Muscle of leg (tissue), 16 donors: ENCODE data around the gene COA4. TPM values are rescaled to one million over a fixed set of nuclear protein-coding genes. Genes with fewer than 3 reads are reported as not detected.

Experiments
- DNase-seq: peaks from one replicate; pipeline ENCODE4 v3.0.0; 2013
- H3K27ac ChIP-seq: one replicate; pipeline ENCODE4 v1.5.1; 2013; ENCODE audit warnings: mild to moderate bottlenecking, low read length, control low read depth
- H3K27me3 ChIP-seq: one replicate; pipeline ENCODE4 v1.6.1; 2013; ENCODE audit warnings: low read length; ENCODE audit not compliant: control insufficient read depth, insufficient read depth
- H3K36me3 ChIP-seq: one replicate; pipeline ENCODE4 v1.6.1; 2013; ENCODE audit warnings: low read length; ENCODE audit not compliant: control insufficient read depth, insufficient read depth
- H3K4me1 ChIP-seq: one replicate; pipeline ENCODE4 v1.6.1; 2013; ENCODE audit warnings: low read length; ENCODE audit not compliant: control insufficient read depth, insufficient read depth
- H3K4me3 ChIP-seq: one replicate; pipeline ENCODE4 v1.5.1; 2013; ENCODE audit warnings: low read length, control low read depth
- H3K9me3 ChIP-seq: replicated peaks from 2 replicates; pipeline ENCODE4 v1.6.1; 2013; ENCODE audit warnings: low read depth, low read length; ENCODE audit not compliant: control insufficient read depth
- WGBS: methylation state at CpG from one replicate; pipeline ENCODE4 v1.1.5; 2013; ENCODE audit warnings: missing lambda C conversion rate; ENCODE audit not compliant: insufficient coverage; 5-methylcytosine and 5-hydroxymethylcytosine counted together
- long read RNA-seq, 11 donors: transcript quantifications; one replicate each; lab custom pipeline, GENCODE V29; 2026
- polyA plus RNA-seq, 8 donors: library from polyadenylated mRNA; unstranded; fragments of 120-200 nt; gene quantifications; one replicate each; pipeline versions ENCODE4 v1.2.1 to v1.2.3, GENCODE V29; 2013; ENCODE audit warnings: inconsistent platforms in 1 of 8, low replicate concordance in 1 of 8; ENCODE audit not compliant: insufficient read length in 8 of 8, insufficient read depth in 1 of 8
- total RNA-seq: library from RNA; stranded (reverse); fragments of 120-200 nt; gene quantifications from one replicate; pipeline ENCODE4 v1.2.4, GENCODE V29; 2013

COA4 gene
- total RNA-seq (89.1 TPM), polyA plus RNA-seq (10 to 100 TPM; 69.6 to 86.4 (median 78.3) TPM)
- long read RNA-seq, donor 1, transcript COA4-201 (2 exons, 960 nt): major isoform, 9 of 36 reads
- long read RNA-seq, donor 1, partial matches to known transcripts: 25 of 36 reads
- long read RNA-seq, donor 1, other reads (novel, unspliced or antisense): 0 of 36 reads
- long read RNA-seq, donor 2, transcript COA4-201 (2 exons, 960 nt): major isoform, 5 of 5 reads
- long read RNA-seq, donor 2, partial matches to known transcripts: 0 of 5 reads
- long read RNA-seq, donor 2, other reads (novel, unspliced or antisense): 0 of 5 reads
- long read RNA-seq, donor 3, transcript COA4-201 (2 exons, 960 nt): major isoform, 34 of 70 reads
- long read RNA-seq, donor 3, partial matches to known transcripts: 35 of 70 reads
- long read RNA-seq, donor 3, other reads (novel, unspliced or antisense): 0 of 70 reads
- long read RNA-seq, donor 4, transcript COA4-201 (2 exons, 960 nt): major isoform, 38 of 40 reads
- long read RNA-seq, donor 4, partial matches to known transcripts: 0 of 40 reads
- long read RNA-seq, donor 4, other reads (novel, unspliced or antisense): 0 of 40 reads
- long read RNA-seq, donor 5, transcript COA4-201 (2 exons, 960 nt): major isoform, 114 of 158 reads
- long read RNA-seq, donor 5, partial matches to known transcripts: 36 of 158 reads
- long read RNA-seq, donor 5, other reads (novel, unspliced or antisense): 7 of 158 reads
- long read RNA-seq, donor 6, transcript COA4-201 (2 exons, 960 nt): major isoform, 116 of 120 reads
- long read RNA-seq, donor 6, partial matches to known transcripts: 0 of 120 reads
- long read RNA-seq, donor 6, other reads (novel, unspliced or antisense): 0 of 120 reads
- long read RNA-seq, donor 7, transcript COA4-201 (2 exons, 960 nt): major isoform, 62 of 62 reads
- long read RNA-seq, donor 7, partial matches to known transcripts: 0 of 62 reads
- long read RNA-seq, donor 7, other reads (novel, unspliced or antisense): 0 of 62 reads
- long read RNA-seq, donor 8, transcript COA4-201 (2 exons, 960 nt): major isoform, 45 of 52 reads
- long read RNA-seq, donor 8, partial matches to known transcripts: 6 of 52 reads
- long read RNA-seq, donor 8, other reads (novel, unspliced or antisense): 0 of 52 reads
- long read RNA-seq, donor 9, transcript COA4-201 (2 exons, 960 nt): major isoform, 45 of 45 reads
- long read RNA-seq, donor 9, partial matches to known transcripts: 0 of 45 reads
- long read RNA-seq, donor 9, other reads (novel, unspliced or antisense): 0 of 45 reads
- long read RNA-seq, donor 10, transcript COA4-201 (2 exons, 960 nt): major isoform, 72 of 73 reads
- long read RNA-seq, donor 10, partial matches to known transcripts: 0 of 73 reads
- long read RNA-seq, donor 10, other reads (novel, unspliced or antisense): 0 of 73 reads
- long read RNA-seq, donor 11, transcript COA4-201 (2 exons, 960 nt): major isoform, 48 of 58 reads
- long read RNA-seq, donor 11, partial matches to known transcripts: 10 of 58 reads
- long read RNA-seq, donor 11, other reads (novel, unspliced or antisense): 0 of 58 reads

DNA sequence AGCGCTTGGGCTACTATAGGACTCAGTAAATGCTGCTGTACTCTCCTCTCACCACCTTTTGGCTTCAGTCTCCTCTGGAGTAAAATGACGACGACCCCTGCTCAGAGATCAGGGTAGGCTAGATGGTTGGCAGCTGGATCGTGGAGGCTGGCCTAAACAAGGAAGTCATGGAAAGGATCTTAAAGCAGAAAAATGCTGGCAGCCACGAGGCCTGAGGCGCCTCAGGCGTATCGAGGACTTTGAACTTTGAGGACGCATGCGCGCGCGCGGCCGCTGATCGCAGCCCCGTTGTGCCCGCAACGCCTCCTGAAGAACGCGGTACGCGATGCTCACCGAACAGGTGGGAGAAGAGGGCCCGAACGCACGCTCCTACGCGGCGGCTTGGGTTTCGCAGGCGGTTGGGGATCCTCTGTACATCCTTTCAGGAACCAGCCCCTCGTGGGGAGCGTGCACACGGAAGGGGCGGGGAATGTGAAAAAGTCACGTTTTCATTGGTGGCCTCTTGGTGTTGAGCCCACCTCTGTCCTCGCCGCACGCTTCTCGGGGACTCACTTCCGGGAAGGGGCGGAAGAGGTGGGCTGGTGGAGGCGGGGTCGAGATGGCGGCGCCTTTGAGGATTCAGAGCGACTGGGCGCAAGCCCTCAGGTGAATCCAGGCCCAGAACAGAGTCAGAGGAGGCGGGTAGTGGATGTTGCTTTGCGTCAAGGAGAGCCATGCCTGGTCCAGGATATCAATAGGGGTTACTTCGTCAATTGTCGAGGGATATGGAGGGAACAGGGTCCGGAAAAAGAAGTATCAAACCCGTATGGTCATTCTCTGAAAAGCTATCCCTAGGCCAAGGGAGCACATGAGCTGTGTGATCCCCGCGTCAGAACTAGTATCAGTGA, at the start of gene COA4, which contains the start of gene PAAF1:
TSS of gene COA4 (minus strand) at position 423 of the 887 bp plus-strand sequence. CDS start 3,468 bp downstream, outside the sequence.
TSS of gene PAAF1 (plus strand) at position 576 of the 887 bp plus-strand sequence. CDS start at position 599, 23 bp downstream.
- no peaks in the 10 kb centered on the region for H3K9me3 ChIP-seq
- peak; percentile 99 for DNase-seq
- no peaks in the 10 kb centered on the region for H3K27me3 ChIP-seq
- peak within 1 kb of the TSS; percentile 87 for H3K4me3 ChIP-seq
- under 1% methylated on average over 56 of the region's 57 CpGs for WGBS
- H3K27ac ChIP-seq: peak within 1 kb of the TSS; percentile 97
- H3K36me3 ChIP-seq: peaks cover 32% of the 10 kb centered on the region
- H3K4me1 ChIP-seq: peaks cover 38% of the 10 kb centered on the region

DNA sequence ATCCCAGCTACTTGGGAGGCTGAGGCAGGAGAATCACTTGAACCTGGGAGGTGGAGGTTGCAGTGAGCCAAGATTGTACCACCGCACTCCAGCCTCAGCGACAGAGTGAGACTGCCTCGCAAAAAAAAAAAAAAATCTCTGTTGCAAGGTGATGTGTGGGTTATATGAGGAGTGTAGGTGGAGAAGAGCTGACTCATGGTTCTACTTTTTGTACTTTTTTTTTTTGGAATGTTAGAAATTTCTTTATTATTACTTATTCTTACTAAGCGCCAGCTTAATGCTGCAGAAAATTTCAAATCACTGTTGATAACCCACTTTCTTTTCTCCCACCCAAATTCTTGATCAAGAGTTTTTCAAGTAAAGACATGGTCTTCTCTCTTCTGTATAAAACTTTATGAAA, 44.5 kb upstream of the COA4 start:
- no peak for DNase-seq
- 100% methylated on average over 3 of the region's 4 CpGs for WGBS
- Histone ChIP-seq H3K36me3 (peaks cover 35% of the 10 kb centered on the region), H3K4me1 (no peaks in the 10 kb centered on the region), H3K27ac (no peak overlapping the region), H3K9me3 (no peaks in the 10 kb centered on the region), H3K27me3 (no peaks in the 10 kb centered on the region), H3K4me3 (no peak overlapping the region)

DNA sequence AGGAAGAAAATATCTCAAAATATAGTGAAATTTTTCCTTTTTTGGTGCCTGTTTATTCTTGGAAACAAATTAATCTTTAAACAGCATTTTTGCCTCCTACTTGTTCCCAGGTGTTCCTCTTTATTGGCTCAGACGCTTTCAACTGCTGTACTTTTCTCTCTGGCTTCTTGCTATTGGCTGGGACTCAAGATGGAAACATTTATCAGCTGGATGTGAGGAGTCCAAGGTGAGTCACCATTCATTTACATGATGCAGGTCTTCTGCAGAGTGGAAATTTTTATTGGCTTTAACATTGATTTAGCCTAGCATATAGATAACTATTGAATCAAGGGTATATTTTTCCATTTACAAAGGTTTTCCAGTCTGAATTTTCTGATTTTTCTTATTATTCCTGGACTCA, 39.8 kb upstream of the COA4 start:
- H3K4me1 ChIP-seq: no peaks in the 10 kb centered on the region
- H3K4me3 ChIP-seq: no peak overlapping the region
- H3K27ac ChIP-seq: no peak overlapping the region
- peak; percentile 33 for DNase-seq
- H3K27me3 ChIP-seq: no peaks in the 10 kb centered on the region
- WGBS: no CpG with 5 or more reads among the region's 1 CpG
- no peaks in the 10 kb centered on the region for H3K9me3 ChIP-seq
- peaks cover 57% of the 10 kb centered on the region for H3K36me3 ChIP-seq

DNA sequence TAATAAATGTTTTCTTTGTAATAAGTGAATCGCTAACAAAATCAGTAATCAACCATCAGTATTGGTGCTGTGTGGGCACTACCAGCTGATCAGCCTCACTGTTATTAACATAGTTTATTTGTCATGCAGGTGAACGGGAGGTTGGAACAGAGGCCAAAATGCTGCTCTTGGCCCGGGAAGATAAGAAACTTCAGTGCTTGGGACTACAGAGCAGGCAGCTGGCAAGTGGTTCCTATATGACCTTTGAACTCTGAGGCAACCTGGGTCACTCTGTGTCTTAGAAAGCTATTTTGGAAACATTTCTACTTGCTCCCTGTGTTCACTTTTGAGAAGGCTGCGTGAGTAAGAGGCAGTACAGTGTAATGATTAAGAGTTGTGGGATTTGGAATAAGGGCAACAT, 37.6 kb upstream of the COA4 start:
- no peaks in the 10 kb centered on the region for H3K4me1 ChIP-seq
- no peak overlapping the region for H3K27ac ChIP-seq
- no peak overlapping the region for H3K4me3 ChIP-seq
- DNase-seq: no peak
- peaks cover 61% of the 10 kb centered on the region for H3K36me3 ChIP-seq
- no peaks in the 10 kb centered on the region for H3K27me3 ChIP-seq
- WGBS: 71% methylated on average over 2 of the region's 4 CpGs
- no peaks in the 10 kb centered on the region for H3K9me3 ChIP-seq

DNA sequence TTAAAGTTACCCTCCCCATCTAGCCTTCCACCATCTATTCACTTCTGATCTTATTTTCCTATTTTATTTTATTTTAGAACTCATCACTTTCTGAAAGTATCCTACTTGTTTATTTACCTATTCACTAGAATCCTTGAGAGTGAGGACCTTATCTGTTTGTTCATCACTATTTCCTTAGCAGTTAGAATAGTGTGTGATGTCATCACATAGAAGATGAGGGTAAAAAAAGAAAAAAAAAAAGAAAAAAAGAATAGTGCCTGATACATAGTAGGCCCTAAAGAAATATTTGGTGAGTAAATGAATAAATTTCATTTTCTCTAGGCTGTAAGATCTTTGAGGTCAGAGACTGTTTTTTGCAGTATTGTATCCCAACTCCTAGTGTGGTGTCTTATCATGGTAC, 36.8 kb upstream of the COA4 start:
- H3K27me3 ChIP-seq: no peaks in the 10 kb centered on the region
- no peak for DNase-seq
- no peak overlapping the region for H3K27ac ChIP-seq
- H3K36me3 ChIP-seq: peaks cover 56% of the 10 kb centered on the region
- no peaks in the 10 kb centered on the region for H3K4me1 ChIP-seq
- H3K4me3 ChIP-seq: no peak overlapping the region
- no peaks in the 10 kb centered on the region for H3K9me3 ChIP-seq

DNA sequence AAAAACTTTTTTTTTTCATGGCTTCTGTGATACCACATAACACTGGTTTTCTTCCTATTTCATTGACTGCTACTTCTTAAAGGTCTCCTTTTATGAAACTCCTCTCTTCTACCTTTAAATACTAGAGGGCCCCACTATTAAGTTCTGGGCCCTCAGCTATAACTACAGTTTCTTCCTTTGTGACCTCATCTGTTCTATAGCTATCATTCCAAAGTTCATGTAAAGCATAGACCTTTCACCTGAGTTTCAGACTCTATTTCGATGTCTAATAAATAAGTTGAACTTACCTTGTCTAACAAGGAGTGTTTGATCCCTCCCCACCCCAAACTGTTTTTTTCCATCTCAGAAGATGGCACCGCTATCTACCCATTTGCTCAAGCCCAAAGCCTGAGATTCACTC, 35.4 kb upstream of the COA4 start:
- WGBS: 93% methylated on average over 2 of the region's 2 CpGs
- no peaks in the 10 kb centered on the region for H3K4me1 ChIP-seq
- no peaks in the 10 kb centered on the region for H3K9me3 ChIP-seq
- no peak overlapping the region for H3K4me3 ChIP-seq
- no peak overlapping the region for H3K27ac ChIP-seq
- H3K36me3 ChIP-seq: peaks cover 53% of the 10 kb centered on the region
- DNase-seq: no peak
- H3K27me3 ChIP-seq: no peaks in the 10 kb centered on the region

DNA sequence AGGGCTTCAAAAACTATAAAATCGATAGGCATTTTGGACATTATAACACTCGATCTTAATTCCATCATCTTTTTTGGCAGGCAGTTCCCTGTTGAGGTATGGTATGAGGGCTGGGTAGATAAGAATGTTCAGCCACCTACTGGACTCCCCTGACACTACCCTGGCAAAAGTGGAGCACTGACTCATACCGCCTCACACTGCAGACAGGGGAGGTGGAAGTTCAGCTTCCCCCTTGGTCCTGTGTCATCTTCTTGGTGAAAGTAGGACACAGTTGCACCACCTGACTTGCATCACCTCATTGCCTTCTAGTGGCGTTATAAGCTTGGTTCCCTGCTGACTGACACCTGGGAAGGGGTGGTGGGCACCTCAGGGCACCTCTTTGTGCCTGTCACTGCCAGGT, 30.5 kb upstream of the COA4 start:
- H3K4me1 ChIP-seq: no peaks in the 10 kb centered on the region
- 100% methylated on average over 1 of the region's 4 CpGs for WGBS
- no peak overlapping the region for H3K4me3 ChIP-seq
- H3K27me3 ChIP-seq: no peaks in the 10 kb centered on the region
- H3K27ac ChIP-seq: no peak overlapping the region
- H3K36me3 ChIP-seq: peaks cover 35% of the 10 kb centered on the region
- no peaks in the 10 kb centered on the region for H3K9me3 ChIP-seq
- no peak for DNase-seq

DNA sequence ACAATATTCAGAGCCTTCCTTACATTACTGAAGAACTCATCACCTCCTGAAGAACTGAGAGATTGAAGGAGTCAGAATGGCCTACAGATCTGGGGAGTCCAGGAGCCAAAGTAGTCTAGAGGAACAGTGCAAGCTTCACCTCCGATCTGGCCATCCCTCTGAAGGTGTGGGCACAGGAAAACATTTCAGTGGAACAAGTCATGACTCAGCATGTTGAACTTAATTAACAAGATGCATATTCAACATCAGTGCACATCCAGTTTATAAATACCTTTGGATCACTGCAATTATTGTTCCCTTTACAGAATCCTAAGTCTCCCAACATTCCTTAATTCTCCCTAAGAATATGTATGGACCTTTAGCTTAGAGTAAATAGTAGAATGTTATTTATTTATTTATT, 25.7 kb upstream of the COA4 start:
- Histone ChIP-seq H3K27ac (no peak overlapping the region), H3K9me3 (no peaks in the 10 kb centered on the region), H3K4me3 (no peak overlapping the region), H3K36me3 (peaks cover 30% of the 10 kb centered on the region), H3K27me3 (no peaks in the 10 kb centered on the region), H3K4me1 (no peaks in the 10 kb centered on the region)
- WGBS: no CpG with 5 or more reads among the region's 1 CpG
- DNase-seq: no peak
